ENCODE results near the gene C6orf47.
"Not testable (repeated sequence)": the region's sequence is repeated elsewhere in the genome, so short reads cannot be mapped to it uniquely, and the experiment has no call there.

C6orf47 gene

GRCh38 chr6:31660381-31661261 lies at the start of gene C6orf47:
Gene C6orf47 (minus strand): TSS chr6:31660778. CDS start chr6:31659947, 831 bp downstream.
- FAIRE-seq, result no peak

GRCh38 chr6:31709157-31709556 lies 48.6 kb upstream of the C6orf47 start:
- FAIRE-seq, result not testable (repeated sequence)

GRCh38 chr6:31708224-31708623 lies 47.6 kb upstream of the C6orf47 start:
- FAIRE-seq, result no peak

- FAIRE-seq, result no peak
These were observed 47.1 kb upstream of the C6orf47 start for GRCh38 chr6:31707701-31708100.

- no peak for FAIRE-seq
These were observed 46.0 kb upstream of the C6orf47 start, which contains the start of gene LY6G6F for GRCh38 chr6:31706599-31706998. Gene LY6G6F (plus strand): TSS chr6:31706866. CDS start chr6:31706907, 41 bp downstream.

- FAIRE-seq, result no peak
These were observed 45.4 kb upstream of the C6orf47 start for GRCh38 chr6:31705931-31706330.

- FAIRE-seq, result peak; percentile 97
These were observed 42.5 kb upstream of the C6orf47 start, which contains the start of gene ABHD16A for GRCh38 chr6:31702819-31703716. Gene ABHD16A (minus strand): TSS chr6:31703324. CDS start chr6:31703281, 43 bp downstream.

- FAIRE-seq, result no peak
These were observed 41.8 kb upstream of the C6orf47 start for GRCh38 chr6:31702405-31702818.

GRCh38 chr6:31701666-31702404 lies 41.3 kb upstream of the C6orf47 start:
- no peak for FAIRE-seq

GRCh38 chr6:31700740-31701401 lies 40.3 kb upstream of the C6orf47 start:
- no peak for FAIRE-seq

- FAIRE-seq, result no peak
These were observed 37.0 kb upstream of the C6orf47 start for GRCh38 chr6:31697555-31697954.

GRCh38 chr6:31693535-31693934 lies 33.0 kb upstream of the C6orf47 start:
- FAIRE-seq, result no peak

GRCh38 chr6:31692886-31693285 lies 32.3 kb upstream of the C6orf47 start:
- FAIRE-seq, result no peak

GRCh38 chr6:31692353-31692752 lies 31.8 kb upstream of the C6orf47 start:
- FAIRE-seq, result no peak

- FAIRE-seq, result no peak
These were observed 31.1 kb upstream of the C6orf47 start for GRCh38 chr6:31691564-31692108.

- FAIRE-seq, result no peak
These were observed 30.5 kb upstream of the C6orf47 start for GRCh38 chr6:31691078-31691463.

- no peak for FAIRE-seq
These were observed 29.9 kb upstream of the C6orf47 start for GRCh38 chr6:31690231-31691077.

- FAIRE-seq, result no peak
These were observed 28.9 kb upstream of the C6orf47 start for GRCh38 chr6:31689249-31690110.

GRCh38 chr6:31687860-31688693 lies 27.5 kb upstream of the C6orf47 start:
- FAIRE-seq, result no peak
